ENCODE measurements around the gene PILRA. TPM values are rescaled to one million over a fixed set of nuclear protein-coding genes. Genes with fewer than 3 reads are reported as not detected.
A peak's percentile ranks its signal among the peaks of the same experiment; 100 is the strongest.

The PILRA gene
- total and polyA plus RNA-seq, 2 of the 13 experiments (the other 11 are each of a cell fraction or from before 2014, with no cell fraction given) = 0.13 to 1.3 TPM

DNA sequence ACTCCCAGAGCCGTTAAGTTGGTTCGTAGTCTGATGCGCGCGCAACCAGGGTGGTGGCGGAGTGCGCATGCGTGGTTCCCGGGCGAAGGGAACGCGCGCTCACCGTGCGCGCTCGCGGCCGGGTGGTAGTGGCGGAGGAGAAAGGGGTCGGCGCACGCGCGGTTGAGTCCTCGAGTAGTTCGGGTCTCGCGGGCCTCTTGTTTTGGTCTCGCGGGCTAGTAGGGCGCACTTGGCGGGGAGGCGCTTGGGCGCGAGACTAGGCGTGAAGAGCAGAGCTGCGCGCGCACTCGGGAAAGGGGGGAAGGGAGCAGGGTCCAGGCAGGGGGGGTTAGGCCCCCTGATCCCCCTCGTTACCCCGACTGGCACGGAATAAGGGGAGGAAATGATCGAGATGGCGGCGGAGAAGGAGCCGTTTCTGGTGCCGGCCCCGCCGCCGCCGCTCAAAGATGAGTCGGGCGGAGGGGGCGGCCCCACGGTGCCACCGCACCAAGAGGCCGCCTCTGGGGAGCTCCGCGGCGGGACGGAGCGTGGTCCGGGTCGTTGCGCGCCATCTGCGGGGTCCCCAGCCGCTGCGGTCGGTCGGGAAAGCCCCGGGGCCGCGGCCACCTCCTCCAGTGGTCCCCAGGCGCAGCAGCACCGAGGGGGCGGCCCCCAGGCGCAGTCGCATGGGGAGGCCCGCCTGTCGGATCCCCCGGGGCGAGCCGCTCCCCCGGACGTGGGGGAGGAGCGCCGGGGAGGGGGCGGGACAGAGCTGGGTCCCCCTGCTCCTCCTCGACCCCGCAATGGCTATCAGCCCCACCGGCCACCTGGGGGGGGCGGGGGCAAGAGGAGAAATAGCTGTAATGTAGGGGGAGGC, 56.6 kb downstream of the PILRA start, which contains the start of gene MEPCE (continued):
- TF ChIP-seq, protein P1, sequence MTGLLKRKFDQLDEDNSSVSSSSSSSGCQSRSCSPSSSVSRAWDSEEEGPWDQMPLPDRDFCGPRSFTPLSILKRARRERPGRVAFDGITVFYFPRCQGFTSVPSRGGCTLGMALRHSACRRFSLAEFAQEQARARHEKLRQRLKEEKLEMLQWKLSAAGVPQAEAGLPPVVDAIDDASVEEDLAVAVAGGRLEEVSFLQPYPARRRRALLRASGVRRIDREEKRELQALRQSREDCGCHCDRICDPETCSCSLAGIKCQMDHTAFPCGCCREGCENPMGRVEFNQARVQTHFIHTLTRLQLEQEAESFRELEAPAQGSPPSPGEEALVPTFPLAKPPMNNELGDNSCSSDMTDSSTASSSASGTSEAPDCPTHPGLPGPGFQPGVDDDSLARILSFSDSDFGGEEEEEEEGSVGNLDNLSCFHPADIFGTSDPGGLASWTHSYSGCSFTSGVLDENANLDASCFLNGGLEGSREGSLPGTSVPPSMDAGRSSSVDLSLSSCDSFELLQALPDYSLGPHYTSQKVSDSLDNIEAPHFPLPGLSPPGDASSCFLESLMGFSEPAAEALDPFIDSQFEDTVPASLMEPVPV (CRISPR knock-in tag; IDR thresholded peaks at IDR 0.05) = no peak; the same call in 1 of the 2 replicates
- TF ChIP-seq DMAP1 (CRISPR knock-in tag; IDR thresholded peaks at IDR 0.05) = no peak; the same call in 1 of the 2 replicates
- no peak for TF ChIP-seq ZSCAN20 (CRISPR knock-in tag; IDR thresholded peaks at IDR 0.05; ENCODE audit: borderline replicate concordance)
- TF ChIP-seq, protein P2, sequence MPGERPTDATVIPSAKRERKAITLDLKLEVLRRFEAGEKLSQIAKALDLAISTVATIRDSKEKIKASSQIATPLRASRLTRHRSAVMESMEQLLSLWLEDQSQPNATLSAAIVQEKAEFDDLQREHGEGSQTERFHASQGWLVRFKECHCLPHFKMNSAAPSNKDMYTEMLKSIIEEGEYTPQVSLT (CRISPR knock-in tag; IDR thresholded peaks at IDR 0.05; ENCODE audit: borderline replicate concordance, low read depth) = no peak
- TF ChIP-seq ZBTB3 (CRISPR knock-in tag; IDR thresholded peaks at IDR 0.05; ENCODE audit: borderline replicate concordance, low read depth) = no peak
- TF ChIP-seq, protein P3, sequence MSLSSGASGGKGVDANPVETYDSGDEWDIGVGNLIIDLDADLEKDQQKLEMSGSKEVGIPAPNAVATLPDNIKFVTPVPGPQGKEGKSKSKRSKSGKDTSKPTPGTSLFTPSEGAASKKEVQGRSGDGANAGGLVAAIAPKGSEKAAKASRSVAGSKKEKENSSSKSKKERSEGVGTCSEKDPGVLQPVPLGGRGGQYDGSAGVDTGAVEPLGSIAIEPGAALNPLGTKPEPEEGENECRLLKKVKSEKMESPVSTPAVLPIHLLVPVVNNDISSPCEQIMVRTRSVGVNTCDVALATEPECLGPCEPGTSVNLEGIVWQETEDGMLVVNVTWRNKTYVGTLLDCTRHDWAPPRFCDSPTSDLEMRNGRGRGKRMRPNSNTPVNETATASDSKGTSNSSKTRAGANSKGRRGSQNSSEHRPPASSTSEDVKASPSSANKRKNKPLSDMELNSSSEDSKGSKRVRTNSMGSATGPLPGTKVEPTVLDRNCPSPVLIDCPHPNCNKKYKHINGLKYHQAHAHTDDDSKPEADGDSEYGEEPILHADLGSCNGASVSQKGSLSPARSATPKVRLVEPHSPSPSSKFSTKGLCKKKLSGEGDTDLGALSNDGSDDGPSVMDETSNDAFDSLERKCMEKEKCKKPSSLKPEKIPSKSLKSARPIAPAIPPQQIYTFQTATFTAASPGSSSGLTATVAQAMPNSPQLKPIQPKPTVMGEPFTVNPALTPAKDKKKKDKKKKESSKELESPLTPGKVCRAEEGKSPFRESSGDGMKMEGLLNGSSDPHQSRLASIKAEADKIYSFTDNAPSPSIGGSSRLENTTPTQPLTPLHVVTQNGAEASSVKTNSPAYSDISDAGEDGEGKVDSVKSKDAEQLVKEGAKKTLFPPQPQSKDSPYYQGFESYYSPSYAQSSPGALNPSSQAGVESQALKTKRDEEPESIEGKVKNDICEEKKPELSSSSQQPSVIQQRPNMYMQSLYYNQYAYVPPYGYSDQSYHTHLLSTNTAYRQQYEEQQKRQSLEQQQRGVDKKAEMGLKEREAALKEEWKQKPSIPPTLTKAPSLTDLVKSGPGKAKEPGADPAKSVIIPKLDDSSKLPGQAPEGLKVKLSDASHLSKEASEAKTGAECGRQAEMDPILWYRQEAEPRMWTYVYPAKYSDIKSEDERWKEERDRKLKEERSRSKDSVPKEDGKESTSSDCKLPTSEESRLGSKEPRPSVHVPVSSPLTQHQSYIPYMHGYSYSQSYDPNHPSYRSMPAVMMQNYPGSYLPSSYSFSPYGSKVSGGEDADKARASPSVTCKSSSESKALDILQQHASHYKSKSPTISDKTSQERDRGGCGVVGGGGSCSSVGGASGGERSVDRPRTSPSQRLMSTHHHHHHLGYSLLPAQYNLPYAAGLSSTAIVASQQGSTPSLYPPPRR (CRISPR knock-in tag; IDR thresholded peaks at IDR 0.05; ENCODE audit: borderline replicate concordance) = no peak
- no peak for TF ChIP-seq NFYB (CRISPR knock-in tag; IDR thresholded peaks at IDR 0.05)
- TF ChIP-seq SMAD9 (CRISPR knock-in tag; IDR thresholded peaks at IDR 0.05) = no peak
- TF ChIP-seq IKZF1 (IDR thresholded peaks at IDR 0.05) = no peak
- TF ChIP-seq SMARCC2 (IDR thresholded peaks at IDR 0.05) = no peak
- TF ChIP-seq MBNL3 (CRISPR knock-in tag; conservative IDR thresholded peaks at IDR 0.05) = no peak
- TF ChIP-seq SRY (CRISPR knock-in tag; IDR thresholded peaks at IDR 0.05) = no peak
- peak; percentile 58; the same call in 1 of the 2 replicates for TF ChIP-seq ZNF225 (CRISPR knock-in tag; IDR thresholded peaks at IDR 0.05)
- TF ChIP-seq ZNF33A (CRISPR knock-in tag; IDR thresholded peaks at IDR 0.05; ENCODE audit: borderline replicate concordance) = no peak
- TF ChIP-seq ZMYM3 (CRISPR knock-in tag; IDR thresholded peaks at IDR 0.05) = no peak
- 0 out of 2 replicates have a peak, but pooled peaks have one; percentile 6 for TF ChIP-seq FOSL2 (CRISPR knock-in tag; IDR thresholded peaks at IDR 0.05)
- TF ChIP-seq, protein P4, sequence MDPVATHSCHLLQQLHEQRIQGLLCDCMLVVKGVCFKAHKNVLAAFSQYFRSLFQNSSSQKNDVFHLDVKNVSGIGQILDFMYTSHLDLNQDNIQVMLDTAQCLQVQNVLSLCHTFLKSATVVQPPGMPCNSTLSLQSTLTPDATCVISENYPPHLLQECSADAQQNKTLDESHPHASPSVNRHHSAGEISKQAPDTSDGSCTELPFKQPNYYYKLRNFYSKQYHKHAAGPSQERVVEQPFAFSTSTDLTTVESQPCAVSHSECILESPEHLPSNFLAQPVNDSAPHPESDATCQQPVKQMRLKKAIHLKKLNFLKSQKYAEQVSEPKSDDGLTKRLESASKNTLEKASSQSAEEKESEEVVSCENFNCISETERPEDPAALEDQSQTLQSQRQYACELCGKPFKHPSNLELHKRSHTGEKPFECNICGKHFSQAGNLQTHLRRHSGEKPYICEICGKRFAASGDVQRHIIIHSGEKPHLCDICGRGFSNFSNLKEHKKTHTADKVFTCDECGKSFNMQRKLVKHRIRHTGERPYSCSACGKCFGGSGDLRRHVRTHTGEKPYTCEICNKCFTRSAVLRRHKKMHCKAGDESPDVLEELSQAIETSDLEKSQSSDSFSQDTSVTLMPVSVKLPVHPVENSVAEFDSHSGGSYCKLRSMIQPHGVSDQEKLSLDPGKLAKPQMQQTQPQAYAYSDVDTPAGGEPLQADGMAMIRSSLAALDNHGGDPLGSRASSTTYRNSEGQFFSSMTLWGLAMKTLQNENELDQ (CRISPR knock-in tag; IDR thresholded peaks at IDR 0.05; ENCODE audit: borderline replicate concordance) = no peak
- TF ChIP-seq ZNF329 (CRISPR knock-in tag; IDR thresholded peaks at IDR 0.05; ENCODE audit: low read depth) = peak; percentile 56; the same call in 1 of the 2 replicates
- no peak for TF ChIP-seq ZNF207 (IDR thresholded peaks at IDR 0.05; ENCODE audit: borderline replicate concordance)
- no peak for TF ChIP-seq ZFP62 (CRISPR knock-in tag; IDR thresholded peaks at IDR 0.05)
- no peak for TF ChIP-seq EHMT2 (IDR thresholded peaks at IDR 0.05; ENCODE audit: borderline replicate concordance, low read depth, low read length)

All from HepG2 (cell line).